HepG2 (cell line): ENCODE data around the gene GPR107. TPM values are rescaled to one million over a fixed set of nuclear protein-coding genes. Genes with fewer than 3 reads are reported as not detected.

Experiments
- BATF2 ChIP-seq: sonication (generic); formaldehyde crosslinking; IDR thresholded peaks from 2 replicates; pipeline ENCODE4 v1.8.0; 2022; ENCODE audit warnings: mild to moderate bottlenecking, missing genetic modification reagents, moderate library complexity
- BCL6 ChIP-seq: IDR thresholded peaks from 2 replicates; pipeline ENCODE4 v1.6.1; 2016; ENCODE audit warnings: missing genetic modification reagents, missing compliant biosample characterization
- FOSL1 ChIP-seq: sonication (generic); formaldehyde crosslinking; IDR thresholded peaks from 2 replicates; pipeline ENCODE4 v1.9.0; 2021; ENCODE audit warnings: missing genetic modification reagents, borderline replicate concordance
- FOXO4 ChIP-seq: sonication (generic); formaldehyde crosslinking; conservative IDR thresholded peaks from 2 replicates; pipeline ENCODE4 v1.8.1; 2023; ENCODE audit warnings: missing genetic modification reagents
- FOXP4 ChIP-seq: sonication (generic); formaldehyde crosslinking; IDR thresholded peaks from 2 replicates; pipeline ENCODE4 v1.4.0; 2020; ENCODE audit warnings: missing genetic modification reagents
- HMG20B ChIP-seq: conservative IDR thresholded peaks from 2 replicates; pipeline ENCODE4 v1.6.1; 2016; ENCODE audit warnings: missing genetic modification reagents, missing compliant biosample characterization
- NBN ChIP-seq: fragments of 450-650 bp; conservative IDR thresholded peaks from 2 replicates; pipeline ENCODE4 v1.6.1; 2017
- NCOA1 ChIP-seq: sonication (generic); formaldehyde crosslinking; IDR thresholded peaks from 2 replicates; pipeline ENCODE4 v1.9.0; 2021; ENCODE audit warnings: missing genetic modification reagents
- NFATC3 ChIP-seq: sonication (generic); formaldehyde crosslinking; IDR thresholded peaks from 2 replicates; pipeline ENCODE4 v1.5.1; 2020; ENCODE audit warnings: mild to moderate bottlenecking, missing genetic modification reagents
- REST ChIP-seq, 2 experiments: IDR thresholded peaks; 2 replicates each; pipeline ENCODE4 v1.6.1; 2011 to 2012; ENCODE audit warnings: low read length in 2 of 2, borderline replicate concordance in 1 of 2, low read depth in 1 of 2, mild to moderate bottlenecking in 1 of 2, moderate library complexity in 1 of 2
- SIN3B ChIP-seq: fragments of 150-350 bp; IDR thresholded peaks from 2 replicates; pipeline ENCODE4 v1.6.1; 2014; ENCODE audit warnings: low read length
- SUZ12 ChIP-seq: fragments of 150-350 bp; IDR thresholded peaks from 2 replicates; pipeline ENCODE4 v1.6.1; 2014; ENCODE audit warnings: low read depth, low read length
- TEF ChIP-seq: sonication (generic); formaldehyde crosslinking; IDR thresholded peaks from 2 replicates; pipeline ENCODE4 v1.5.0; 2020; ENCODE audit warnings: missing genetic modification reagents
- ZBTB38 ChIP-seq: sonication (generic); formaldehyde crosslinking; IDR thresholded peaks from 2 replicates; pipeline ENCODE4 v1.5.1; 2020; ENCODE audit warnings: mild to moderate bottlenecking, missing genetic modification reagents
- ZFYVE20 ChIP-seq: sonication (generic); formaldehyde crosslinking; IDR thresholded peaks from 2 replicates; pipeline ENCODE4 v1.8.0; 2023; ENCODE audit warnings: low read depth, mild to moderate bottlenecking, moderate library complexity, missing genetic modification reagents, borderline replicate concordance
- ZNF691 ChIP-seq: sonication (generic); formaldehyde crosslinking; IDR thresholded peaks from 2 replicates; pipeline ENCODE4 v1.4.0; 2020; ENCODE audit warnings: missing genetic modification reagents, low read depth, mild to moderate bottlenecking, borderline replicate concordance
- ZNF773 ChIP-seq: sonication (generic); formaldehyde crosslinking; IDR thresholded peaks from 2 replicates; pipeline ENCODE4 v1.4.0; 2020; ENCODE audit warnings: missing genetic modification reagents, borderline replicate concordance
- ZNF782 ChIP-seq: sonication (generic); formaldehyde crosslinking; IDR thresholded peaks from 2 replicates; pipeline ENCODE4 v1.4.0; 2020; ENCODE audit warnings: missing genetic modification reagents, mild to moderate bottlenecking, borderline replicate concordance
- polyA plus RNA-seq, 8 experiments: library from polyadenylated mRNA; depleted of rRNA in 3 of 8; stranded (reverse) in 7 of 8; unstranded in 1 of 8; fragments of >200 nt; fragmentation: Illumina TruSeq in 4 of 8; extraction: Trizol in 4 of 8; gene quantifications; 2 replicates each; pipeline versions ENCODE4 v1.2.1 to v1.2.3, GENCODE V29; 2011 to 2016; ENCODE audit warnings: low read depth in 4 of 8, missing spikeins in 1 of 8, mixed read lengths in 1 of 8; ENCODE audit not compliant: insufficient read depth in 1 of 8
- total RNA-seq, 5 experiments: library from RNA; depleted of rRNA; stranded (reverse); fragments of >200 nt; fragmentation: Illumina TruSeq; extraction: Trizol; gene quantifications; 2 replicates each; pipeline ENCODE4 v1.2.3, GENCODE V29; 2016; ENCODE audit warnings: low read depth in 1 of 5

The GPR107 gene
- total and polyA plus RNA-seq, 2 of the 13 experiments (the other 11 are each of a cell fraction or from before 2014, with no cell fraction given) = 22.5 to 24.4 TPM

GRCh38 chr9:130043654-130044623, 9.8 kb upstream of the GPR107 start (continued):
- TF ChIP-seq FOXP4 (CRISPR knock-in tag) (peak; percentile 65), ZNF691 (no peak; the same call in 1 of the 2 replicates), HMG20B (CRISPR knock-in tag) (no peak), TEF (CRISPR knock-in tag) (no peak), NCOA1 (CRISPR knock-in tag) (no peak), ZBTB38 (CRISPR knock-in tag) (0 out of 2 replicates have a peak, but pooled peaks have one; percentile 36), BCL6 (CRISPR knock-in tag) (peak; percentile 30), NBN (no peak), BATF2 (CRISPR knock-in tag) (no peak), ZFYVE20 (CRISPR knock-in tag) (no peak), FOSL1 (CRISPR knock-in tag) (no peak; the same call in 1 of the 2 replicates), NFATC3 (CRISPR knock-in tag) (no peak), REST (IDR thresholded peaks at IDR 0.05; ENCODE audit: borderline replicate concordance in 1 of 2, low read depth in 1 of 2, low read length in 2 of 2) (no peak), SIN3B (no peak), FOXO4 (CRISPR knock-in tag) (no peak), ZNF773 (CRISPR knock-in tag) (no peak), ZNF782 (CRISPR knock-in tag) (0 out of 2 replicates have a peak, but pooled peaks have one; percentile 45), SUZ12 (no peak)
